ENCODE data around the gene HCFC1R1.

Gene HCFC1R1

DNA sequence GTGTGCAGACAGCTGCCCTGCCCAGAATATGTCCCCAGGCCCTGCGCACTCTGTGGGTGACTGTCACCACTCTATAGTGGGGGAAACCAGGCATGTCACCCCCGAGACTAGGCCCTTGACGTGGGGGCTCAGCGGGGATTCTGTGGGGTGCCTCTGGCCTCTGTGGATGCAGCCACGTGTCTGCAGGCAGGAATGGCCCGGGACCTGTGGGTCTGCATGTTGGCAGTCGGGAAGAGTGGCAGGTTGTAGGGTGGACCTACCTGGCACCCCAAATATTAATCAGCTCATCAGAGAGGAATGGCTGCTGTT is 42.7 kb upstream of the HCFC1R1 start:
- DNase-seq (ENCODE audit: low read depth), result no peak
- no peak overlapping the region for H3K4me3 ChIP-seq (ENCODE audit: low read length)
- TF ChIP-seq, protein P1, sequence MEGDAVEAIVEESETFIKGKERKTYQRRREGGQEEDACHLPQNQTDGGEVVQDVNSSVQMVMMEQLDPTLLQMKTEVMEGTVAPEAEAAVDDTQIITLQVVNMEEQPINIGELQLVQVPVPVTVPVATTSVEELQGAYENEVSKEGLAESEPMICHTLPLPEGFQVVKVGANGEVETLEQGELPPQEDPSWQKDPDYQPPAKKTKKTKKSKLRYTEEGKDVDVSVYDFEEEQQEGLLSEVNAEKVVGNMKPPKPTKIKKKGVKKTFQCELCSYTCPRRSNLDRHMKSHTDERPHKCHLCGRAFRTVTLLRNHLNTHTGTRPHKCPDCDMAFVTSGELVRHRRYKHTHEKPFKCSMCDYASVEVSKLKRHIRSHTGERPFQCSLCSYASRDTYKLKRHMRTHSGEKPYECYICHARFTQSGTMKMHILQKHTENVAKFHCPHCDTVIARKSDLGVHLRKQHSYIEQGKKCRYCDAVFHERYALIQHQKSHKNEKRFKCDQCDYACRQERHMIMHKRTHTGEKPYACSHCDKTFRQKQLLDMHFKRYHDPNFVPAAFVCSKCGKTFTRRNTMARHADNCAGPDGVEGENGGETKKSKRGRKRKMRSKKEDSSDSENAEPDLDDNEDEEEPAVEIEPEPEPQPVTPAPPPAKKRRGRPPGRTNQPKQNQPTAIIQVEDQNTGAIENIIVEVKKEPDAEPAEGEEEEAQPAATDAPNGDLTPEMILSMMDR (conservative IDR thresholded peaks at IDR 0.05; ENCODE audit: low read depth, low read length), result no peak

- no peak for DNase-seq (ENCODE audit: low read depth)
- TF ChIP-seq, protein P1 (conservative IDR thresholded peaks at IDR 0.05; ENCODE audit: low read depth, low read length), result no peak
- no peak overlapping the region for H3K4me3 ChIP-seq (ENCODE audit: low read length)
Observed at GRCh38 chr16:3065742-3066439, 42.1 kb upstream of the HCFC1R1 start.

DNA sequence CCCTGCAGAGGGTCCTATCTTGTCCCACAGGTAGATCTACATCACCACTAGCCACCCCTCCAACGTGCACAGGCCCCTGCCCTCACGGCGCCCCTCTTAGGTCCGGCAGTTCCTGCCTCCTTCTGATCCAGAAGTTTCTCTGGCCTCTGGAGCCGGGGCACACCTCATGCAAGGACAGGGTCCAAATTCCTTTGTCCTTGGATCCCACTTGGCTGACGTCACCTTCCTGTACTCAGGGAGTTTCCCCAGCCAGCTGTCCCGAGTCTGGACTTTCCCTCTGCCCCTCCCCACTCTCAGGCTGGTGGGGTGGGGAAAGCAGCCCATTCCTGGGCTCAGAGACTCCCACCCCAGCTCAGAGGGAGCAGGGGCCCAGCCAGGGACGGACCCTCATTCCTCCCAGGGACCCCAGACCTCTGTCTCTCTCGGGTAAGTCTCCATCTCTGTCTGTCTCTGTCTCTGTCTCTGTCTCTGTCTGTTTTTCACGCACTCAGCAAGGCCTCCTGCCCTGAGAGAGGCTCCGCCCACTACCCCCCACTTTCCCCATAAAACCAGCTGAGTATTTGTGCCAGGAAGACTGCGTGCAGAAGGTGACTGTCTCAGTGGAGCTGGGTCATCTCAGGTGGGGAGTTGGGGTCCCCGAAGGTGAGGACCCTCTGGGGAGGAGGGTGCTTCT is 41.5 kb upstream of the HCFC1R1 start, which contains the start of gene IL32:
TSS of gene IL32 (plus strand) at position 572 of the 673 bp plus-strand sequence. CDS start 172 bp downstream, outside the sequence.
- TF ChIP-seq, protein P1 (conservative IDR thresholded peaks at IDR 0.05; ENCODE audit: low read depth, low read length), result no peak
- DNase-seq (ENCODE audit: low read depth), result no peak
- no peak within 1 kb of the TSS for H3K4me3 ChIP-seq (ENCODE audit: low read length)

DNA sequence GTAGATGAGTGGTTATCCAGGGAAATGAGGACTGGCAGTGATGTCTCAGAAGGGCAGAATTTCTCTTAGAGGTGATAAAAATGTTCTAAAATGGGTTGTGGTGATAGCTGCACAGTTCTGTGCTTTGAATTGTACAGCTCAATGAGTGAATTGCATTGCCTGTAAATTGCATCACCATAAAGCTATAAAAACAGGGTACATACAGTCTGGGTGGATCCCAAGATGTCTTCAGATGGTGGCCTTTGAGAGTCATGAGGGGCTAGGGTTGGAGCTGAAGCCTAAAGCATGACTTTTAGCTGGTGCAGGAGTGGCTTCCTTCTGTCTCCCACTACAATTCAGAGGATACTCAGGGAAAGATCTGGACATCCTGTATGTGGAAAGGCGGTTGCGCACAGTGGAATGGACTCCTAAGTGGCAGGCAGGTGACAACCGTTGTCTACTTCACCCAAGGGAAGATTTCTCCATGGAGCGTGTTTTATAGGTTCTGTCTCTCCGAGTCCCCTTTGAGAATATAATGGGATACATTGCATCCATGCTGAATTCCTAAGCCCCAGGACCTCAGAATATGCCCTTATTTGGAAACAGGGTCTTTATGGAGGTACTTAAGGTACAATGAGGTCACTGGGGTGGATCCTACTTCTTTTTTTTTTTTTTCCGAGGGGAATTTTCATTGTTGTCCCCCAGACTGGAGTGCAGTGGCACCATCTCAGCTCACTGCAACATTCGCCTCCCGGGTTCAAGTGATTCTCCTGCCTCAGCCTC is 40.1 kb upstream of the HCFC1R1 start:
- TF ChIP-seq, protein P1 (conservative IDR thresholded peaks at IDR 0.05; ENCODE audit: low read depth, low read length), result no peak
- H3K4me3 ChIP-seq (ENCODE audit: low read length), result no peak overlapping the region
- no peak for DNase-seq (ENCODE audit: low read depth)

- DNase-seq (ENCODE audit: low read depth), result no peak
- TF ChIP-seq, protein P1 (conservative IDR thresholded peaks at IDR 0.05; ENCODE audit: low read depth, low read length), result no peak
Observed at GRCh38 chr16:3062553-3062952, 38.8 kb upstream of the HCFC1R1 start.

GRCh38 chr16:3060339-3061127 is 36.8 kb upstream of the HCFC1R1 start:
- no peak overlapping the region for H3K4me3 ChIP-seq (ENCODE audit: low read length)
- TF ChIP-seq, protein P1 (conservative IDR thresholded peaks at IDR 0.05; ENCODE audit: low read depth, low read length), result no peak
- DNase-seq (ENCODE audit: low read depth), result no peak

More at GRCh38 chr16:3062553-3062952, 38.8 kb upstream of the HCFC1R1 start:
- no peak overlapping the region for H3K4me3 ChIP-seq (ENCODE audit: low read length)
